Neural cell (in vitro differentiated cells): ENCODE results near the gene TLNRD1. TPM values are rescaled to one million over a fixed set of nuclear protein-coding genes. Genes with fewer than 3 reads are reported as not detected.

ENCODE experiments used
- H2AFZ ChIP-seq: fragments of 200-600, 300-800 bp; sonication (generic), shearing (Covaris generic); 2 replicates; pipeline ENCODE4 v1.6.0; 2014; ENCODE audit warnings: low read depth, mild to moderate bottlenecking, antibody characterized with exemption, low read length, moderate library complexity
- H3F3A ChIP-seq: fragments of 200-600 bp; shearing (Covaris generic); 2 replicates; pipeline ENCODE4 v1.6.1; 2016; ENCODE audit warnings: mild to moderate bottlenecking, moderate library complexity, mixed read lengths, antibody characterized with exemption, low read length; ENCODE audit not compliant: insufficient read depth, poor library complexity, severe bottlenecking
- H3K27ac ChIP-seq: fragments of 200-600, 300-800 bp; sonication (generic), shearing (Covaris generic); 2 replicates; pipeline ENCODE4 v1.5.1; 2014; ENCODE audit warnings: mild to moderate bottlenecking, low read length, moderate library complexity
- H3K27me3 ChIP-seq: fragments of 300-800, 200-600 bp; sonication (generic), shearing (Covaris generic); 2 replicates; pipeline ENCODE4 v1.6.0; 2014; ENCODE audit warnings: mild to moderate bottlenecking, low read depth, low read length, moderate library complexity; ENCODE audit not compliant: insufficient read depth
- H3K36me3 ChIP-seq: fragments of 300-800, 200-600 bp; sonication (generic), shearing (Covaris generic); 2 replicates; pipeline ENCODE4 v1.5.1; 2014; ENCODE audit warnings: mild to moderate bottlenecking, antibody characterized with exemption, low read length, moderate library complexity; ENCODE audit not compliant: insufficient read depth
- H3K4me2 ChIP-seq: fragments of 300-800, 200-600 bp; sonication (generic), shearing (Covaris generic); 2 replicates; pipeline ENCODE4 v1.6.0; 2014; ENCODE audit warnings: mild to moderate bottlenecking, low read length
- H3K4me3 ChIP-seq: fragments of 300-800, 200-600 bp; sonication (generic), shearing (Covaris generic); 2 replicates; pipeline ENCODE4 v1.5.1; 2014; ENCODE audit warnings: mild to moderate bottlenecking, low read length, moderate library complexity
- H3K79me2 ChIP-seq: fragments of 200-600 bp; shearing (Covaris generic); replicated peaks from 2 replicates; pipeline ENCODE4 v1.6.0; 2014; ENCODE audit warnings: mild to moderate bottlenecking, low read length, moderate library complexity; ENCODE audit not compliant: insufficient read depth
- H3K9ac ChIP-seq: fragments of 300-800, 200-600 bp; sonication (generic), shearing (Covaris generic); 2 replicates; pipeline ENCODE4 v1.6.1; 2016; ENCODE audit warnings: mild to moderate bottlenecking, low read length, mixed read lengths
- H3K9me2 ChIP-seq: fragments of 200-600 bp; shearing (Covaris generic); 2 replicates; pipeline ENCODE4 v1.6.1; 2016; ENCODE audit warnings: mild to moderate bottlenecking, low read length, mixed read lengths; ENCODE audit not compliant: insufficient read depth
- H3K9me3 ChIP-seq: fragments of 200-600, 300-800 bp; sonication (generic), shearing (Covaris generic); 2 replicates; pipeline ENCODE4 v1.6.1; 2016; ENCODE audit warnings: mild to moderate bottlenecking, mixed run types, low read length, moderate library complexity, mixed read lengths
- H4K20me1 ChIP-seq: fragments of 200-600 bp; shearing (Covaris generic); 2 replicates; pipeline ENCODE4 v1.6.1; 2016; ENCODE audit warnings: mild to moderate bottlenecking, mixed run types; ENCODE audit not compliant: insufficient read depth
- CTCF ChIP-seq: fragments of 450-650 bp; IDR thresholded peaks from 2 replicates; pipeline ENCODE4 v1.5.1; 2014; ENCODE audit warnings: antibody characterized with exemption, mild to moderate bottlenecking, moderate library complexity; ENCODE audit not compliant: poor library complexity, severe bottlenecking
- EP300 ChIP-seq: fragments of 450-650 bp; conservative IDR thresholded peaks from 2 replicates; pipeline ENCODE4 v1.6.1; 2014; ENCODE audit warnings: antibody characterized with exemption, mild to moderate bottlenecking, moderate library complexity; ENCODE audit not compliant: poor library complexity, severe bottlenecking
- EZH2 ChIP-seq: fragments of 200-600, 300-800 bp; shearing (Covaris generic), sonication (generic); IDR thresholded peaks from 2 replicates; pipeline ENCODE4 v1.6.1; 2014; ENCODE audit warnings: antibody characterized with exemption, low read length, borderline replicate concordance, mild to moderate bottlenecking; ENCODE audit not compliant: insufficient read depth, poor library complexity, severe bottlenecking
- MXI1 ChIP-seq: fragments of 450-650 bp; conservative IDR thresholded peaks from 2 replicates; pipeline ENCODE4 v1.6.1; 2014; ENCODE audit warnings: antibody characterized with exemption, mild to moderate bottlenecking; ENCODE audit not compliant: poor library complexity, severe bottlenecking
- POLR2AphosphoS5 ChIP-seq: IDR thresholded peaks from 2 replicates; pipeline ENCODE4 v1.6.1; 2012
- RAD21 ChIP-seq: fragments of 450-650 bp; conservative IDR thresholded peaks from 2 replicates; pipeline ENCODE4 v1.6.1; 2014; ENCODE audit warnings: antibody characterized with exemption, mild to moderate bottlenecking, moderate library complexity
- REST ChIP-seq: IDR thresholded peaks from 2 replicates; pipeline ENCODE4 v1.6.1; 2012; ENCODE audit warnings: borderline replicate concordance
- SMC3 ChIP-seq: fragments of 450-650 bp; conservative IDR thresholded peaks from 2 replicates; pipeline ENCODE4 v1.6.1; 2014; ENCODE audit warnings: antibody characterized with exemption, mild to moderate bottlenecking, moderate library complexity; ENCODE audit not compliant: poor library complexity
- TAF1 ChIP-seq: IDR thresholded peaks from 2 replicates; pipeline ENCODE4 v1.6.1; 2012; ENCODE audit warnings: low read depth
- polyA plus RNA-seq: library from polyadenylated mRNA; depleted of rRNA; stranded (reverse); fragments of >200 nt; gene quantifications from 2 replicates; pipeline ENCODE4 v1.2.3, GENCODE V29; 2014

The TLNRD1 gene
- polyA plus RNA-seq, 1 donor from 2014 or later = 8.2 TPM

- Histone ChIP-seq H3K4me2 (no peak overlapping the region), H3K9me3 (no peaks in the 10 kb centered on the region), H2AFZ (no peak overlapping the region), H3K9ac (no peak overlapping the region), H3F3A (no peaks in the 10 kb centered on the region), H4K20me1 (no peaks in the 10 kb centered on the region), H3K9me2 (no peaks in the 10 kb centered on the region), H3K27ac (no peak overlapping the region), H3K36me3 (no peaks in the 10 kb centered on the region), H3K4me3 (no peak overlapping the region), H3K27me3 (no peaks in the 10 kb centered on the region), H3K79me2 (no peaks in the 10 kb centered on the region)
- TF ChIP-seq POLR2AphosphoS5 = no peak
- TF ChIP-seq REST = no peak
- no peak for TF ChIP-seq EP300
- TF ChIP-seq EZH2 = no peak
- TF ChIP-seq MXI1 = no peak
- TF ChIP-seq TAF1 = no peak
- no peak for TF ChIP-seq RAD21
- TF ChIP-seq SMC3 = no peak
- TF ChIP-seq CTCF = no peak
Measured at GRCh38 chr15:81025721-81026370, 25.1 kb downstream of the TLNRD1 start.

- no peak overlapping the region for H3K27ac ChIP-seq
- TF ChIP-seq TAF1 (no peak), EZH2 (no peak), REST (no peak), RAD21 (no peak), SMC3 (no peak), CTCF (no peak), EP300 (no peak), MXI1 (no peak), POLR2AphosphoS5 (no peak)
Measured at GRCh38 chr15:81026836-81027599, 26.3 kb downstream of the TLNRD1 start.

More at GRCh38 chr15:81026836-81027599, 26.3 kb downstream of the TLNRD1 start:
- H3K4me2 ChIP-seq = no peak overlapping the region
- no peaks in the 10 kb centered on the region for H3K9me3 ChIP-seq
- H4K20me1 ChIP-seq = no peaks in the 10 kb centered on the region
- H2AFZ ChIP-seq = no peak overlapping the region
- no peaks in the 10 kb centered on the region for H3K27me3 ChIP-seq
- no peaks in the 10 kb centered on the region for H3K79me2 ChIP-seq
- no peaks in the 10 kb centered on the region for H3K9me2 ChIP-seq
- H3K36me3 ChIP-seq = no peaks in the 10 kb centered on the region
- no peak overlapping the region for H3K9ac ChIP-seq
- H3K4me3 ChIP-seq = no peak overlapping the region
- H3F3A ChIP-seq = no peaks in the 10 kb centered on the region
